B cell (primary cell): ENCODE data around the gene MTUS2. TPM values are rescaled to one million over a fixed set of nuclear protein-coding genes. Genes with fewer than 3 reads are reported as not detected.

ENCODE experiments used
- ATAC-seq: fragments of 200-7000 bp; cut with Tn5 transposase; one replicate; pipeline ENCODE4 v1.10.0; 2021; ENCODE audit warnings: low read depth, mild to moderate bottlenecking, moderate number of reproducible peaks, moderate library complexity
- CTCF ChIA-PET: fragments of 350-600 bp; sonication (Branson Sonifier 250); formaldehyde crosslinking; loops from one replicate; lab custom pipeline; 2021; ENCODE audit warnings: antibody characterized with exemption, inconsistent platforms; lab: Charles Lee
- POLR2A ChIA-PET: fragments of 350-600 bp; sonication (Branson Sonifier 250); formaldehyde crosslinking; loops from one replicate; lab custom pipeline; 2021; ENCODE audit warnings: antibody characterized with exemption; lab: Charles Lee
- DNase-seq: peaks from one replicate; pipeline ENCODE4 v3.0.0; 2013
- H2AFZ ChIP-seq: 2 replicates; pipeline ENCODE4 v1.6.1; 2012; ENCODE audit warnings: mild to moderate bottlenecking, low read depth, low read length; ENCODE audit not compliant: insufficient read depth, poor library complexity, severe bottlenecking
- H3K27ac ChIP-seq, 2 donors: 1 replicate in 1 of 2; 2 replicates in 1 of 2; pipeline ENCODE4 v1.5.1; 2012 to 2013; ENCODE audit warnings: low read length in 2 of 2, mild to moderate bottlenecking in 2 of 2, moderate library complexity in 1 of 2
- H3K27me3 ChIP-seq, 4 experiments: fragments of 200-600 bp in 1 of 4; sonication (generic) in 1 of 4; replicated peaks in 1 of 4; 1 replicate in 2 of 4; 2 replicates in 2 of 4; pipeline versions ENCODE4 v1.6.1 to v1.7.0; 2013 to 2016; ENCODE audit warnings: low read length in 3 of 4, mild to moderate bottlenecking in 2 of 4, mixed read lengths in 1 of 4, moderate library complexity in 1 of 4; ENCODE audit not compliant: insufficient read depth in 4 of 4, control insufficient read depth in 3 of 4; ENCODE audit errors: control extremely low read depth in 1 of 4
- H3K36me3 ChIP-seq, 2 experiments: replicated peaks in 1 of 2; 1 replicate in 1 of 2; 2 replicates in 1 of 2; pipeline versions ENCODE4 v1.6.1 to v1.7.1; 2013; ENCODE audit warnings: low read length in 1 of 2; ENCODE audit not compliant: insufficient read depth in 2 of 2, control insufficient read depth in 1 of 2; ENCODE audit errors: control extremely low read depth in 1 of 2, extremely low read depth in 1 of 2
- H3K4me1 ChIP-seq, 2 donors: fragments of 200-600 bp in 1 of 2; sonication (generic) in 1 of 2; 1 replicate in 1 of 2; 2 replicates in 1 of 2; pipeline versions ENCODE4 v1.5.1 to v1.6.1; 2013 to 2017; ENCODE audit warnings: low read length in 2 of 2; ENCODE audit not compliant: control insufficient read depth in 2 of 2, insufficient read depth in 2 of 2
- H3K4me2 ChIP-seq: replicated peaks from 2 replicates; pipeline ENCODE3; 2012; ENCODE audit warnings: mild to moderate bottlenecking, low read depth, low read length; ENCODE audit not compliant: poor library complexity, severe bottlenecking
- H3K4me3 ChIP-seq, 5 experiments: fragments of 200-600 bp in 1 of 5; sonication (generic) in 1 of 5; 1 replicate in 3 of 5; 2 replicates in 2 of 5; pipeline versions ENCODE4 v1.5.1 to v1.7.0; 2011 to 2016; ENCODE audit warnings: low read length in 4 of 5, mild to moderate bottlenecking in 4 of 5, low read depth in 2 of 5, control low read depth in 1 of 5, moderate library complexity in 1 of 5; ENCODE audit not compliant: insufficient read depth in 1 of 5; ENCODE audit errors: control extremely low read depth in 1 of 5, extremely low read depth in 1 of 5
- H3K79me2 ChIP-seq: fragments of 200-600 bp; sonication (generic); one replicate; pipeline ENCODE4 v1.6.0; 2016; ENCODE audit warnings: low read length; ENCODE audit not compliant: control insufficient read depth, insufficient read depth
- H3K9ac ChIP-seq: fragments of 200-600 bp; sonication (generic); 2 replicates; pipeline ENCODE4 v1.6.1; 2017; ENCODE audit warnings: mild to moderate bottlenecking, low read length, moderate library complexity
- H3K9me3 ChIP-seq, 3 donors: one replicate each; pipeline versions ENCODE4 v1.6.1 to v1.7.1; 2013; ENCODE audit warnings: low read length in 2 of 3; ENCODE audit not compliant: control insufficient read depth in 2 of 3, insufficient read depth in 1 of 3; ENCODE audit errors: control extremely low read depth in 1 of 3
- H4K20me1 ChIP-seq: 2 replicates; pipeline ENCODE4 v1.6.0; 2012; ENCODE audit warnings: mild to moderate bottlenecking, low read length; ENCODE audit not compliant: insufficient read depth, control insufficient read depth, poor library complexity, severe bottlenecking
- H3K27ac Mint-ChIP-seq: one replicate; pipeline ENCODE4 v1.8.0; 2021; ENCODE audit warnings: mixed read lengths
- H3K27me3 Mint-ChIP-seq: one replicate; pipeline ENCODE4 v1.8.0; 2021; ENCODE audit warnings: mixed read lengths
- H3K4me1 Mint-ChIP-seq: one replicate; pipeline ENCODE4 v1.8.0; 2021; ENCODE audit warnings: mixed read lengths
- H3K4me3 Mint-ChIP-seq: one replicate; pipeline ENCODE4 v1.8.0; 2021; ENCODE audit warnings: mixed read lengths
- H3K9me3 Mint-ChIP-seq: one replicate; pipeline ENCODE4 v1.8.0; 2022; ENCODE audit warnings: mixed read lengths; ENCODE audit not compliant: insufficient read depth
- CTCF ChIP-seq: fragments of 200-600 bp; IDR thresholded peaks from one replicate; pipeline ENCODE4 v1.8.0; 2022; ENCODE audit warnings: antibody characterized with exemption, mild to moderate bottlenecking
- EZH2 ChIP-seq: IDR thresholded peaks from 2 replicates; pipeline ENCODE4 v1.6.1; 2012; ENCODE audit warnings: borderline replicate concordance, low read depth, mild to moderate bottlenecking, moderate library complexity, low read length; ENCODE audit not compliant: insufficient read depth, poor library complexity, severe bottlenecking
- WGBS: methylation state at CpG from one replicate; pipeline ENCODE4 v1.1.5; 2013; ENCODE audit warnings: missing lambda C conversion rate; ENCODE audit not compliant: insufficient coverage; 5-methylcytosine and 5-hydroxymethylcytosine counted together
- intact Hi-C: fragments of 100-400 bp; cut with micrococcal nuclease; formaldehyde crosslinking; loops from one replicate; pipeline ENCODE4 v1.10.0; 2022
- polyA plus RNA-seq: library from polyadenylated mRNA; depleted of rRNA; stranded (reverse); fragments of >200 nt; gene quantifications from 2 replicates; pipeline ENCODE4 v1.2.3, GENCODE V29; 2012
- total RNA-seq, 2 donors: library from RNA; stranded (reverse); fragments of 120-200 nt in 1 of 2; gene quantifications; 1 replicate in 1 of 2; 2 replicates in 1 of 2; pipeline versions ENCODE4 v1.2.3 to v1.2.4, GENCODE V29; 2013 to 2022

The MTUS2 gene
- total and polyA plus RNA-seq, 2 donors (not counting 1 experiment from before 2014, with no cell fraction given): 0.12 TPM; not detected in 1

DNA sequence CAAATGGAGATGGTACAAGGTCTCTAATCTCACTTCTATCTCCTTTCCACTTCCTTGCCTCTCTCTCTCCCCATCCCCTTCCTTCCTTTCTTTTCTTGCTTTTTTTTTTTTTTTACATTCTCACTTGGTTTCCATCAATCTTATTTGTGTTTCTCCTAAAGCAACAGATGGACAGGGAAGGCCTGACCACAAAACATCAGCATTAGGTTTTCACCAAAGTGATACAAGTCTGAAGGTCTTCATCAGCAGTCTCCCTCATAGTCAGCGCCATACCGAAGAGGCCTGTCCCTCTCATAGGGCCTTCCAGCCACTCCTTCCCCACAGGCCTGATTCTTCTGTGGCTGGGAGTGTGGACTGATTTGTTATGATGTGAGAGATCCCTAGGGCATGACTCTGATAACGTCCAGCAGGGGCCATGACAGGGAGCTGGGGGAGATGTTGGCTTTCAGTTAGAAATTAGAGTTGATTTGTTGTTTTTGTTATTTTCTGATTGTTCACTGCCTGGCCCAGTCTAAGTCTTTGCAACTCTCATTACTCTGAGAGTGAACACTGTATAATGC lies 616.7 kb downstream of the MTUS2 start:
- no peak for DNase-seq
- Histone ChIP-seq H3K4me3 (no peak overlapping the region), H3K4me2 (no peak overlapping the region), H3K4me1 (peaks cover 12 to 20% of the 10 kb centered on the region in 2 donors), H3K36me3 (no peaks in the 10 kb centered on the region), H3K27me3 (peaks cover 0 to 9% (median 4%) of the 10 kb centered on the region in 4 experiments), H3K9ac (no peak overlapping the region), H2AFZ (no peak overlapping the region), H3K9me3 (no peaks in the 10 kb centered on the region), H3K27ac (no peak overlapping the region), H4K20me1 (no peaks in the 10 kb centered on the region), H3K79me2 (no peaks in the 10 kb centered on the region)
- ChIA-PET POLR2A (no interaction called here), CTCF (no interaction called here)
- no peak overlapping the region for H3K4me3 Mint-ChIP-seq
- no peak for ATAC-seq
- H3K9me3 Mint-ChIP-seq: no peaks in the 10 kb centered on the region
- WGBS: 70% methylated on average over 1 of the region's 3 CpGs
- H3K27ac Mint-ChIP-seq: no peak overlapping the region
- peaks cover 15% of the 10 kb centered on the region for H3K27me3 Mint-ChIP-seq
- TF ChIP-seq CTCF (no peak), EZH2 (no peak)
- peaks cover 11% of the 10 kb centered on the region for H3K4me1 Mint-ChIP-seq
- intact Hi-C loops: no loop called here

DNA sequence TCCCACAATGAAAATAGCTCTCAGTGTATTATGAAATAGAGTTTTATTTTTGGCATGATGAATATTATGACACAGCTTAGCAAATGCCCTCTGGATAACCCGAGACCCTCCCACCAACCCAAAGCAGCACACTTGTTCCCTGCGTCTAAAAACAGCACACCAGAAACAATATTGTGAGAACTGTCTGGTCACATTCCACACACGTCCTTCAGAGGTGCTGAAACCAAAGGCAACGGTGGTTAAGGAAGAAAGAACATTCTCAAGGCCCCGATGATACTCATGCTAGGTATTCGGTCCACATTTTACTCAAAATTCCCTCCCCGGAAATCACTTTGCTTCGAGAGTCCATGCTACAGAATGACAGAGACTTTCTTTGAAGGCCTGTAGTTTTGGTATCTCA lies 618.6 kb downstream of the MTUS2 start:
- Histone ChIP-seq H3K4me1 (peaks cover 12 to 19% of the 10 kb centered on the region in 2 donors), H3K4me3 (no peak overlapping the region), H3K27ac (no peak overlapping the region), H3K36me3 (no peaks in the 10 kb centered on the region), H4K20me1 (no peaks in the 10 kb centered on the region), H2AFZ (no peak overlapping the region), H3K9me3 (no peaks in the 10 kb centered on the region), H3K9ac (no peak overlapping the region), H3K27me3 (peaks cover 0 to 6% (median 2%) of the 10 kb centered on the region in 4 experiments), H3K4me2 (no peak overlapping the region), H3K79me2 (no peaks in the 10 kb centered on the region)
- WGBS: 81% methylated on average over 4 of the region's 8 CpGs
- TF ChIP-seq EZH2 (no peak), CTCF (no peak)
- Mint-ChIP-seq H3K27ac (no peak overlapping the region), H3K9me3 (no peaks in the 10 kb centered on the region), H3K27me3 (peaks cover 15% of the 10 kb centered on the region), H3K4me1 (peaks cover 11% of the 10 kb centered on the region), H3K4me3 (no peak overlapping the region)
- no peak for DNase-seq
- intact Hi-C loops: no loop called here
- ChIA-PET POLR2A (no interaction called here), CTCF (no interaction called here)
- ATAC-seq: no peak
